Inferior parietal cortex (tissue), 1 donor: ENCODE results near the gene GRID1.
"Not testable (repeated sequence)": the region's sequence is repeated elsewhere in the genome, so short reads cannot be mapped to it uniquely, and the experiment has no call there.

Experiments used
- DNase-seq: peaks from one replicate; pipeline ENCODE4 v3.0.0-alpha.2; 2016; ENCODE audit errors: extremely low spot score

The GRID1 gene

DNA sequence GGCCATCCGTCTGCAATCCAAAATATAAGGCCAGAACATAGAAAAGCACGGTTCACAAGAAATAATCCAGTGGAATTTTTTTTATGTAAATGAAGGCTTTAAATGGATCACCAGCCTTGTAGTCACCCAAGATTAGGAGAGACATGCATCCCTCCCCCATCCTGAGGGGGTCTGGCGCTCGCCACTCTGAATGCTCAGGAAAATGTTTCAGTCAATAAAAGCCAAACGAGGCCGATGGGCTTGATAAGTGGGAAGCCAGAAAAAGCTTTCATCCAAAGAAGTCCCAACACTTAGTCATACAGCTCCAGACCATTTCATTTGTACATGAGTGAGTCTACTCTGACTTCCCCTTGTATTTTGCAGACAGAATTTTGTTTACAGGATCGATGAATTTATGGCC, 631.8 kb downstream of the GRID1 start:
- no peak for DNase-seq

DNA sequence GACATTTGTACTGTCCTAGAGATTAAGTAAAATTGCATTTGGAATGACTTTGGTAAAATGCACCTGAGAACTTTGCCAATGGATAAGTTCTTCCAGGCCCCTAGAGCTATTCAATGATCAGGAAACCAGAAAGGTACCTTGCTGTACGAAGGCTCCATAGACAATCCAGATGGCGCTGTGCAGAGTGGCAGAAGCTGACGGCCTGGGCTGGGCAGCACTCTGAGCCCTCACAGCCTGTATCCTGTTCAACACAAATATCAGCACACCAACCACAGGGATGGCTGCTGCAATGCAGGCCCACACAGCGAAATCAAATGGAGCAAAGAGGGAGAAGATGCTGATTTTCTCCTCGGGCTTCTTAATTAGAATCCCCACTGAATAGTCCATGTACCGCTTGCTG, 642.4 kb downstream of the GRID1 start:
- DNase-seq, result no peak

DNA sequence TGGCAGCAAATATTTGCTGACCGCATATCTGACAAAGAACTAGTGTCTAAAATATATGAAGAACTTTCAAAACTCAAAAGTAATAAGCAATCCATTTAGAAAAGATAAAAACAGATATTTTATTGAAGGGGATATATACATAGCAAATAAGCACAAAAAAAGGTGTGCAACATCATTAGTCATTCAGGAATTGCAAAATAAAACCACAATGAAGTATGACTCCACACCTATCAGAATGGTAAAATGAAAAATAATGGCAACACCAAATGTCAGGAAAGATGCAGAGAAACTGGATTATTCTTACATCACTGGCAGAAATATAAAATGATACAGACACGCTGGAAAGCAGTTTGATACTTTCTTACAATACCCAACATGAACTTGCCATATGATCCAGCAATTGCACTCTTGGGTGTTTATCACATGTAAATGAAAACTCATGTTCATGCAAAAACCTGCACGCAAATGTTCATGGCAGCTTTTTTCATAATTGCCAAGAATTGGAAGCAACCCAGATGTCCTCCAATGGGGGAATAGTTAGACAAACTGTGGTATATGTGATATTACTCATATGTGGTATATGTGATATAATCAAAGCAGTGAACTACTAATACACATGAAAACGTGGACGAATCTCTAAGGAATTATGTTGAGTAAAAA, 645.5 kb downstream of the GRID1 start:
- DNase-seq, result no peak

DNA sequence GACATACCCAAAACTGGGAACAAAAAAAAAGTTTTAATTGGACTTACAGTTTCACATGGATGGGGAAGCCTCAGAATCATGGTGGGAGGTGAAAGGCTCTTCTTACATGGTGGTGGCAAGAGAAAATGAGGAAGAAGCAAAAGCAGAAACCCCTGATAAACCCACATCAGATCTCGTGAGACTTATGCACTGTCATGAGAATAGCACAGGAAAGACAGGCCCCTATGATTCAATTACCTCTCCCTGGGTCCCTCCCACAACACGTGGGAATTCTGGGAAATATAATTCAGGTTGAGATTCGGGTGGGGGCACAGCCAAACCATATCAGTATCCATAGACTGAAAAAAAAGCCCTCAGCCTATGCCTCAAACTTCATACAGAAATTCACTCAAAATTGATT, 647.2 kb downstream of the GRID1 start:
- DNase-seq, result no peak

DNA sequence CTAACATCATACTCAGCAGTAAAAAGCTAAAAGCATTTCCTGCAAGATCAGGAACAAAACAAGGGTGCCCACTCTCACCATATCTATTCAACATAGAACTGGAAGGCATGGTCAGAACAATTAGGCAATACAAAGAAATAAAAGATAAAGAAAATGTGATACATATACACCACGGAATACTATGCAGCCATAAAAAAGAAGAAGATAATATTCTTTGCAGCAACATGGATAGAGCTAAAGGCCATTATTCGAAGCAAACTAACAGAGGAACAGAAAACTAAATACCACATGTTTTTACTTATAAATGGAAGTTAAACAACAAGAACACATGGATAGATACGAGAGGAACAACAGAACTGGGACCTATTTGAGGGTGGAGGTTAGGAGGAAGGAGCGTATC, 652.7 kb downstream of the GRID1 start:
- DNase-seq, result no peak

DNA sequence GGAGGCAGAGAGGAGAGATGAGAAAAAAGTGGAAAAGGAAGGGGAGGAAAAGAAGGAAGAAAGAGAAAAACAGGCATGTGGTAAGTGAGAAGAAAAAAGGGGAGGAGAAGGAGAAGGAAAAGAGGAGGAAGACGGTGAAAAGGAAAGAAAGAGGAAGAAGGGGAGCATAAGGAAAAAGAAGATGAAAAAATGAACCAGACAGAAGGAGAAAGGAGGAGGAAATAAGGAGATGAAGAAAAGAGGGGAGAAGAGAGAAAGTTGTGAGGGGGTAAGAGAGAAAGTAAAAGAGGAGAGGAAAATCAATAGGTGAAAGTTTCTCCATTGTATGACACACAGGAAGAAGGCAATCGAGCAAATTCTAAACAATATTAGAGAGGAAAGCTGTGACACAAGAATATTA, 663.8 kb downstream of the GRID1 start:
- DNase-seq, result no peak

DNA sequence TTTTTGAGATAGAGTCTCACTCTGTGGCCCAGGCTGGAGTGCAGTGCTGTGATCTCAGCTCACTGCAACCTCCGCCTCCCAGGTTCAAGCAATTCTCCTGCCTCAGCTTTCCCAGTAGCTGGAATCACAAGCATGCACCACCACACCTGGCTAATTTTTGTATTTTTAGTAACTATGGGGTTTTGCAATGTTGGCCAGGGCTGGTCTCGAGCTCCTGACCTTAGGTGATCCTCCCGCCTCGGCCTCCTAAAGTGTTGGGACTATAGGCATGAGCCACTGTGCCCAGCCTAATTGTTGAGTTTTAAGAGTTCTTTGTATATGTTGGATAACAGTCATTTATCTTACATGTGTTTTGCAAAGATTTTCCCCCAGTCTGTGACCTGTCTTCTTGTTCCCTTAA, 667.5 kb downstream of the GRID1 start:
- not testable (repeated sequence) for DNase-seq

DNA sequence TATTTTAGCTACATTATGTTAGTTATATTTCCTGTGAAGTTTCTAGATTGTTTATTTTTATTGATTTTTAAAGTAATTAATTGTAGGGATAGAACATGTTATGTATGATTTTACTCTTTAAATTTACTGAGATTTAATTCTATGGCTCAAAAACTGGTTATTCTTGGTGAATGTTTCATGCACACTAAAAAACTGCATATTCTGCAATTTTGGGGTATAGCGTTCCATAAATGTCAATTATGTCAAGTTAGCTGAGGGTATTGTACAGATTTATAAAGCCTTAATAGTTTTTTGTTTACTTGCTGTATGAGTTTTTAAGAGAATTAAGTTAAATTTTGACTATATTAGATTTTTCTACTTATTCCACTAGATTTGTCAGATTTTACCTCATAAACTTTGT, 669.7 kb downstream of the GRID1 start:
- no peak for DNase-seq

DNA sequence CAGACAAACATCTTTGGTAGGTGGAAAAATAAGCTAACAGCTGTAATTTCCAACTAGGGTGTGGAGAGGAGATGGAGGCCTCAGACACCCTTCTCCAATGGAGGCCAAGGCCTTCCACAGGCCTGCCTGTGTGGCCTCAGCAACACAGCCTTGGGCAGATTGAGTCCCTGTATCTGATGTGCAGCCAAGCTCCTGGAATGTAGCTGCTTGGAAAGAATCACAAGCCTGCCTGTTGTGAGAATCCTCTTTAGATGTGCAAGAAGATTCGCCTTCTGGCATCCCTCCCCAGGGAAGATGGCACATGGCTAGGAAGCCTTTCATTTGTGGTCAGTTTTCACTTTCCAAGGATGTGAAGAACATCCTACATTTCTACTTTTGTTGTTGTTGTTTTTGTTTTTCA, 684.0 kb downstream of the GRID1 start:
- no peak for DNase-seq

DNA sequence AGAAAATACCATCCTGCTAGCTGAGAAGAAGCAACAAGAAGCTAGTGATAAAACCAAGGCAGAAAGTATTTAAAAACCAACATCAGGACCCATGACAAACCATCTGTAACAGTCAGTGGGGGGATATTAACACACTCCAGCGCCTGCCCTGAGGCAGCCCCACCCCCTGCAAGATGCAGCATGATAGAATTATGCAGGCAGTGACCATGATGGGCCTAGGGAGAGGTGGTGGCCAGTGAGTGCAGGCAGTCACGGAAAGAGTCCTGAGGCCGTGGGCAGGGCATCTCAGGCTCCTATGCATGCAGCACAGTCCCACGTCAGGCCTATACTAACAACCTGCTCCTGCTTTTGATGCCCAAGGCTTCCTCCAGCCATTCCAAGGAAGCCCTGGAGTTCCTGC, 686.9 kb downstream of the GRID1 start:
- no peak for DNase-seq

DNA sequence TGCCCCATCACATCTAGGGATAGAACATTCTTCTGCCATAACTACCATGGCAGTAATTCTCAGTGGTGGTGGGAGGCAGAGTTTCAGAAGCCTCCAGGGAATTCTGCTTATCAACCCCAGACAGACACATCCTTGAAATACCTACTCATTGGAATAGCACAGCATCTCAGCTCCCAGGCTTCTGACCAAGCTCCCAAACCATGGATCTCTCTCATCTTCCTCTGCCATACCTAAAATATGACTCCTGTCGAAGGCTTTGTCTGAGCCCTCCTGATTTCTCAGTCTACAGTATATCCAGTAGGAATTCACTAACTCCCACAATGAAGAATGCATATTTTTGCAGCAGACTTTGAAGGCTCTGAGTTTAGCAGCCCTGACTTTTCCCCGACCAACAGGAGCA, 687.5 kb downstream of the GRID1 start:
- no peak for DNase-seq

DNA sequence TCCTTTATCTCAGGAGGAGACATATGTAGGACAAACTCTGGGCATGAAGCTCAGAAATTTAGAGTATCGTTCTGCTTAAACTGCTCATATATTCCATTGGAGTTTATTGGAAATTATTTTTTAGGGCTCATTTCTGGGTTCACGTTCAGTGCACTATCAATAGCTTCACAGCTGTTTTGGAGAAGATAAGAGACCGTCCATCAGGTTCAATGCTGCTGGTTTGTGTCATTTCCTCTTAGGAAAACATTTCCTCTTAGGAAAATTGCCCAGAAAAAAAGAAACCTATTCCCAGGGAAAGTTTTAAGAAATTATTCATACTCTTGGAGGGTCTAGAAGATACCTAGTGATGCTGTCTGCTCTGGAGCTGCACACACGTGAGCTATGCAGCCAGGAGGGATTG, 691.7 kb downstream of the GRID1 start:
- DNase-seq, result no peak

DNA sequence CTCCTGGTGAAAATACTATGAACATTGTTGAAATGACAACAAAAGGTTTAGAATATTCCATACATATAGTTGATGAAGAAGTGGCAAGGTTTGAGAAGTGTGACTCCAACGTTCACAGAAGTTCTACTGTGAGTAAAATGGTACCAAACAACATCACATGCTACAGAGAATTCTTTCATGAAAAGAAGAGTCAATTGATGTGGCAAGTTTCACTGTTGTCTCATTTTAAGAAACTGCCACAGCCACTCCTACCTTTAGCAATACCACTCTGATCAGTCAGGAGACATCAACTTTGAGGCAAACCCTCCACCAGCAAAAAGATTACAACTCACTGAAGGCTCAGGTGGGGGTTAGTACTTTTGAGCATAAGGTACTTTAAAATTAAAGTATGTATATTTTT, 693.3 kb downstream of the GRID1 start:
- DNase-seq, result no peak

DNA sequence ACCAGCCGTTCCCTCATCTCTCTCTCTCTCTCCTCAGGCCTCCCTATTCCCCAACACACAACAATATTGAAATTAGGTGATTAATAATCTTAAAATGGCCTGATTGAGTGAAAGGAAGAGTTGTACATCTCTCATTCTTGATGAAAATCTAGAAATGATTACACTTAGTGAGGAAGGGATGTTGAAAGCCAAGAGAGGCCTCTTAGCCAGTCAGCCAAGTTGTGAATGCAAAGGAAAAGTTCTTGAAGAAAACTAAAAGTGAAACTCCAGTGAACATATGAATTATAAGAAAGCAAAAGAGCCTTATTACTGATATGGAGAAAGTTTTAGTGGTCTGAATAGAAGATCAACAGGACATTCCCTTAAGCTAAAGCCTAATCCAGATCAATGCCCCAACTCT, 695.1 kb downstream of the GRID1 start:
- DNase-seq, result no peak

DNA sequence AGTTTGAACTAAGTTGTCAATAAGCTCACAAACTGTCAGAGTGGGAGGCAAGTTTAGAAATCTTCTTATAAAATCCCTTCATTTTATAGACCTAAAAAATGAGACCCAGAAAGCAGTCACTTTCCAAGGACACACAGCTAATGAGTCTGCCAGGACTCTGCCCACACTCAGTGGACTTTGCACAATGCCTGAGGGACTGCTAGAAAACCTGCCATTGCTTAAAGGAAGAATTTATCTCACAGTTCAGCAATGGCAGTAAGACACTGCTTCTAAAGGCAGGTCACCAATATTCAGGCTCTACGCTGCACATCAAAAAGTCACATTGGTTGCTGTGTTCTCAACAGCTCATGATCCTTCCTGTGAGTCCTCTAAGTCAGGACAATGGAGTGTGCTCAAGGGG, 698.1 kb downstream of the GRID1 start:
- DNase-seq, result no peak

DNA sequence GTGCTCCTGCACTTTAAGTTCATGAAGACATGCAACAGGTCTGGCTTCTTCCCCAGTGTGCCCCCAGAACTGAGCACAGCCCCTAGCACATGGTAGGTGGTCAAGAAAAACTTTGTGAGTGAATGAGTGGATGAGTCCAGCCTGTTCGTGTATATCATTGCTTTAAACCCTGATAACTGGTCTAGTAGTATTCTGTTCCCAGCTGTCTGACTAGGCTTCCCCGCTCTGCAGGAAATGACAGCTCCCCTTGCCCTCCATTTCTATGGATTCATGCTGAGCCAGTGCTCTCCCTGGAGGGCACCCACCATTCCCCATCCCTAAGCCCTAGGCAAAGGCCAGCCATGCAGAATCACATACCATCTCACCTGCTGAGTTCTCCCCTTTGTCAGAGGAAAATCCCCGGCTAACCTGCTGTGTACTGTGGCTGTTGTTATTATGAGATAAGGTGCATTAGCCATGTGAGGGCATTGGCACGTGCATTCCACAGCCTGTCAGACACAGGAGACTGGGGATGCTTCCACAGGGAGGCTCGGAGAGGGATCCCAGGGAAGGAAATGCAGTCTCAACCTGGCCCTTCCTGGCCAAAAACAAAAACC, 698.9 kb downstream of the GRID1 start:
- no peak for DNase-seq

DNA sequence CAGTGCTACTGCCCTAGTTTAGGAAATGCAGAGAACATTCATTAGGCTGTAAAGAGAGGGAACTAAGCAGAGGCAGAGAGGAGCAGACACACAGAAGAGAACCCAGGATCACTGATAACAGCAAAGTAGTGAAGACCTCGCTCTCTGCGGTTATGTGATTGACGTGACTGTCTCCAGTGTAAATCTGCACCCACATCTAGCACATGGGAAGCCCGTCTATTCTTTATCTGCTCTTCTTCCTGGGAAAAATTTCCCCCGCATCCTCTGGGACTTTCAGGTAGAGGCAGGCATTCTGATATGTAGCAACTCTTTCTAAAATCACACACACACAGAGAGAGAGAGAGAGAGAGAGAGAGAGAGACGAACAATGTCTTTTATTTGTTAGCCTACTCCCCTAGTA, 699.6 kb downstream of the GRID1 start:
- DNase-seq, result no peak

DNA sequence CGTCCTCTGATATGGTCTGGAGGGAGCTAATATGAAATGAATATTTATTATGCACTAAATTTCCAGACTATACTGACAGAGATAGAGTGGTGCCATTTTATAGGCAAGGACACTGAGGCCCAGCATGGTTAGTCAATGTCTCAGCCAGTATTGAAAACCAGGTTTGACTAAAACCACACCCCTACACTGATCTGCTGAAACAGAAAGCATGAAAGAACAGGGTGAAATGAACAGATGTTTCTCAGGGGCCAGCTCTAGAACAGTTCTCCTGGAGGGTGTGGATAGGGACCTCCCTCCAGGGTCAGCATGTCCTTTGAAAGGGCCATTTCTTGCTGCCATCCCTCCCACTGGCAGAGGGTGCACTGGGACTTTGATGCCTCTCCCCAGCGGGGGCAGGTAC, 700.5 kb downstream of the GRID1 start:
- DNase-seq, result no peak

DNA sequence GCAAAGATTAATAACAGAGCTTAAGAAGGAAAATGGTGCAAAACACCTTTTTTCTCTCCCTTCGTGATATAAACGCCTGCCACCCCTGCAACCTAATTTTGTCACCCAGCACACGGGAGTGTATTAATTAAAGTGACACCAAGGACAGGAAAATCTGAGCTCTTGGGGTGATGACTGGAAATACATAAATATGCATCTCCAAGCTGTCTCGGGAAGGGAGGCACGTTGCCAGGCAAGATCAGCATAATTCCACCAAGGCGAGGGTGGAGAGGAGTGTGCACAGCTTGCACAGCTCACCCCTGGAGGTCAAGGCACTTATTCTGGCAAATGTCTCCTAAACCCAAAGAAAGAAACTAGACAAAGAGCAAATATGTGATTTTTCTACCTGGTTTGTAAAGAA, 700.9 kb downstream of the GRID1 start:
- DNase-seq, result no peak

DNA sequence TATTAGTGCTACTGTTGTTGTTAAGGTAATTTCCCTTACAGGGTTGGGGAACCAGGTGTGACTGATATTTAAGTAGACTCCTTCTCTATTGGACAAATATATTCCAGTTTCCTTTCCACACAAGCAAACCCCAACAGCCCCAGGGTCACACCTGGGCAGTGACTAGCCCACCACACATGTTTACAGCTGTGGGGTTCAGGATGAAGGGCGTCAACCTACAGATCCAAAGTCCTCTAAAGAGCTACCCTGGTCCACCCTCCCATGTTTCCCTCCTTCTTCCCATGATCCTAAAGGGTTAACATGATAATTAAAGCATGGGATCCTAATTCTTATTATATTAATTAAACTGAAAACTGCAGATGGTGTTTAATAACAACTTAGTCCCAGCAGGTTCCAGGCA, 701.5 kb downstream of the GRID1 start:
- no peak for DNase-seq

DNA sequence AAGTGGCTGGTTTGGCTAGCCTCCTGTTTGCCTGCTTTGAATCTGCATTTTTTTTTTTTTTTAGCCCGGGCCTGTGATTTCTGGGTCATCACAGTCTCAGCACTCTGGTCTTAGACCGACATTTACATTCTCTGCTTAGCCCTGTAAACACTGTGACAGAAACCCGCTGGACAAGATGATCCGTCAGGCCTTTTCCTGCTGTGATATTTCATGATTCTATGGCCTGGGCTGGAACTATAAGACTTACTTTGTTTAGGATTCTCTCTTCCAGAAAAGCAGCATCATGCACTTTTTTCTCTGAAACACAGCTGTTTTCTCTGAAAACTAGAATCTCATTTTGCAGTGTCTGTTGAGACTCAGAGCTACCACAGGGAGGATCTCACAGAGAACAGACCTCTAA, 705.5 kb downstream of the GRID1 start:
- DNase-seq, result no peak

DNA sequence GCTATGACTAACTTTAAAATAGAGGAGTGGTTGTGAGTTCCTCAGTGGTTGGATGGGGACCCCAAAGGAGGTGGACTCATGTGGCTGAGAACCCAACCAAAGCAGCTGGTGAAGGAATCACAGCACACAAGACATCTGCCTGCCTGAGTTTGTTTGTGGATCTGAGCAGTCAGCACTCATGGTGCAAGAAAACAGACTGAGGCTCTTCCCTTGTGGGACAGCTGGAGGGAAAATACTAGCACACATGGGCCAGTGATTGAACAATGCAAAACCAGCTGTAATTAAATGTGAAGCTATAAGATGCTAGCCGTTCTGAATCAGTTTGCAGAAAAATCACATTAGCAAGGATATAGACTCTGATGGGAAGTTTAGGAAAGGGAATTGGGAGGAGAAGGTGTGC, 707.3 kb downstream of the GRID1 start:
- DNase-seq, result no peak

DNA sequence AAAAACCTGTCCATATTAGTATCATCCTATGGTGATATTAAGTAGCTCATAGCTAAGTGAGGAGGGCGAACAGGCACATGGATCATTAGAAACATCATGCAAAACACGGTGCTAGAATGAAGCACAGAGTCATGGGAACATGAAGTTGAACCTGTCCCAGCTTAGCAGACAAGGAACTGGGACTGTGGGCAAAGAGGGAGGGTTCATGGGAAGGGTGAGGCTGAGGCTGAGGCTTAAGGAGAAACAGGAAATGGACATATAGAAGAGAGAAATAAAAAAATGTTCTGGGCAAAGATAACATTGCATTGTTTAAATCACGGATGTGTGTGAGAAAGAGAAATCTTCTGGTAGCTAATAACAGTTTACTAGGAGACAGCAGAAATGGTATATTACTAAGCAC, 708.1 kb downstream of the GRID1 start:
- DNase-seq, result no peak

DNA sequence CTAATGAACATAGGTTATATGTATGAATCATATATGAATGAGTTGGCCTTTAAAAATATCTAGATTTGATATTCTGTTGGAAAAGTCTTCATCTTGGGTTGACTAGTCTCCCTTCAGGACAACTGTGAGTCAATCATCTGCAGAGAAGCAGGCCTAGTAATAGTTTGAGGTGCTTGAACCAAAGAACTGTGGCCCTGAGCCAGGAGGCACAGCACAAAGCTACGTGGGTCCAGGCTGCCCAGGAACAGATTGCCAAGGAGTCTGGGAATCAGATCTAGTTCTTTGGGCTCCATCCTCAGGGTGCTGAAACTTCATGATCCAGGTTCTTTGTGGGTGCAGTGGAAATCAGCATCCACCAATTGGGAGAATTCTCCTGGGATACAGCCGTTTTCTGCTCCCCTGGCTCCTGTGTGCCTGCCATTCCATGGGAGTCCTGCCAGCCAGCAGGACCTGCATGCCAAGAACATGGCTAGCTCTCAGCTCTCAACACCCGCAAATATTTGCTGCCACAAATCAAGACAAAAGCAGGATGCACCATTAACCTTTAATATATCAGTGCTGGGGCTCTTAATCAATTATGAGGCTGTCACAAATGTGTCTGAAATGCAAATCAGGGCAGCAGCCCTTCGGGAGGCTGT, 709.0 kb downstream of the GRID1 start:
- DNase-seq, result no peak
